Daoy (cell line): ENCODE results near the gene CARS2. TPM values are rescaled to one million over a fixed set of nuclear protein-coding genes. Genes with fewer than 3 reads are reported as not detected.
A peak's percentile ranks its signal among the peaks of the same experiment; 100 is the strongest.

Source experiments
- DNase-seq: peaks from one replicate; pipeline ENCODE4 v3.0.0-alpha.2; 2015; ENCODE audit warnings: low read depth
- total RNA-seq: library from RNA; depleted of rRNA; stranded (reverse); fragments of >200 nt; shearing (Covaris generic); gene quantifications from 2 replicates; pipeline ENCODE4 v1.2.3, GENCODE V29; 2014

Gene CARS2
- total RNA-seq, 1 experiment from 2014 or later, result 29.1 TPM

DNA sequence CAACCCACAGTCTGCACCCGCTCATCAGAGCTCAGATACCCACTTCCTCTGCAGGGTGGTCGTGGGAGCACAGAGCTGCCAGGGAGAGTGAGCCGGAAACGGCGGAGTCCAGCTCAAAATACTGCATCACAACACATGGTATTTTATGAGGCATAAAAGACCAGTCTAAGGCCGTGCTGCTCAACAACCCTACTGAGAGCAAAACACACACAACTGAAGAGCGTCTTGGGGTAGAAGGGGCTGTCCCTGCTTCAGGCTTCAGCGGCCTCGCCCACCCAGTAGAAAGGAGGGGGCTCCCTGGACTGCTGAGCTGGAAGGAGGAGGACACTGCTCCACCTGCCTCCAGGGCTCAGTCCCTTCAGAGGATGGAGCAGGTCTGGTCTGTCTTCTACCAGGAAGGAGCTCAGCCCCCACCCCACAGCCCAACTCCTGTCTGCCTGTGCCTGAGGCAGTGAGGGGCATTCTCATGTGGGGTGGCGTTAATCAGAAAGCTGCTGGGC, 53.6 kb downstream of the CARS2 start:
- no peak for DNase-seq

DNA sequence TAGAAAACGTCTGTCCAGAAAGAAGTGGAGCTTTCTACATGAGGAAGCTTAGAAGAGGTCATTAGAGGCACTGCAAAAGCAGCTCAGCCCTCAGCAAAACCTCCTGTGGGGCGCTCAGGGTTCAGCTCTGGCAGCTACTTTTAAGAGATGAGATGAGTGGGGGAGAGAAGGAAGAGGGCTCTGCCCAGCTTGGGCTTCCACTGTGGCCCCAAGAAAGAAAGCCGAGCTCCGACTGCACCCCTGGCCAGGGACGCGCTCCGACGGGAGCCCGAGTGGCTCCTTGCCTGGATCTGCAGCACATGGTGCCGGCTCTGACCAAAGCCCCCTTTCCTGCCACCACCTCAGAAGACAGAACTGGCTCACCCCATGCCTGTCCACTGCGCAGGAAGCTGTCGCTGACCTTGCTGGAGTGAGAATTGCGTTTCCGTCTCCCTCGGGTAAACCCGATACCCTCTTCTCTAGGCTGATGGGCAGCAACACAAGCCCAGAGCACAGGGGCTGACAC, 54.1 kb downstream of the CARS2 start:
- no peak for DNase-seq

DNA sequence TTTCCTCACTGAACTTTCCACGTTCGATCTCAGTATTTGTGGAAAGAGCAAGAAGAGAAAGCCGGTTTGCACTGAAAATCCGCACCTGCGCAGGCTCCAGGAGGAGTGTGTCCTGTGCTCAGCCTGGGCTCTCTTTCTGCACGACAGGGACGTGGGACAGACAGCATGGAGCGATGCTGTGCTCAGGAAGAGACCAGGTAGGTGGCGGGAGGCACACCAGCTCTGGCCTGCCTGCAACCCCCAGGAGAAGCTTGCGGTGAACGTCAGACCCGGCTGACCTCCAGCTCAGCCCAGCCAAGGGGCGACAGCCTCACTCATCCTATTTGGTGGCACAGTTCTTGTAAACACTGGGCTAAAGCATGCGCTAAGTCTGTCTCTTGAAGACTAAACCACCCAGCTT, 54.6 kb downstream of the CARS2 start:
- DNase-seq, result no peak

DNA sequence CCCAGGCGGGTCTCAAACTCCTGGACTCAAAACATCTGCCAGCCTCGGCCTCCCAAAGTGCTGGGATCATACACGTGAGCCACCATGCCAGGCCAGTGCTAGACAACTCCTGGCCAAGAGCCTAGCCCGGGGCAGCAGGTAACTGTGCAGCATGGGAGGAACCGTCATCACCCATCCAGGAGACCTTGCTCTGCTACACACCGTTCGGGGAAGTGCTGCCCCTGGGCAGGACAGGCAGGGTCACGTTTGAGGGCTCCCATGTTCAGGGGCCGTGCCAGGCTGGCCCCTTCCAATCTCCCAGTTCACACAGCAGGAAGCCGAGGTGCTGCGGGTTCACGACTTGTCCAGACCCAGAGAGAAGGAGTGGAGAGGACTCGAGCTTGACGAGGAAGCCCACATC, 55.5 kb downstream of the CARS2 start:
- no peak for DNase-seq

DNA sequence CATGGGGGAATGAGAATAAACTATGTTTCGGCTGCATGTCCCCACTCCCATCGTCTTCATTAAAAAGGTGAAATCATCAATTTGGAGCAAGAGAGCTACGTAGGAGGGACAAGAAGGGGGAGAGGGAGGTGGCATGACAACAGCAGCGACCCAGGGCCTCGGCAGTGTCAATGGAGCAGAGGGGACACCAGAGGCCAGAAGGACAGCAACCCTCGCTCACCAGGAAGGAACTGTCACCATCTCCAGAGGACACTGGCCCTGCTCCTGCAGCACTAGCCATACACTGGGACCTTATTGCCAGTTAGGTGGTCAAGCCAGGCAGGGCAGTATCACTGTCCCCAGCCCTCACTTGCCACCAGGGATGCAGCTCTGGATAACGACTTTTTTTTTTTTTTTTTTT, 56.4 kb downstream of the CARS2 start:
- DNase-seq, result no peak

DNA sequence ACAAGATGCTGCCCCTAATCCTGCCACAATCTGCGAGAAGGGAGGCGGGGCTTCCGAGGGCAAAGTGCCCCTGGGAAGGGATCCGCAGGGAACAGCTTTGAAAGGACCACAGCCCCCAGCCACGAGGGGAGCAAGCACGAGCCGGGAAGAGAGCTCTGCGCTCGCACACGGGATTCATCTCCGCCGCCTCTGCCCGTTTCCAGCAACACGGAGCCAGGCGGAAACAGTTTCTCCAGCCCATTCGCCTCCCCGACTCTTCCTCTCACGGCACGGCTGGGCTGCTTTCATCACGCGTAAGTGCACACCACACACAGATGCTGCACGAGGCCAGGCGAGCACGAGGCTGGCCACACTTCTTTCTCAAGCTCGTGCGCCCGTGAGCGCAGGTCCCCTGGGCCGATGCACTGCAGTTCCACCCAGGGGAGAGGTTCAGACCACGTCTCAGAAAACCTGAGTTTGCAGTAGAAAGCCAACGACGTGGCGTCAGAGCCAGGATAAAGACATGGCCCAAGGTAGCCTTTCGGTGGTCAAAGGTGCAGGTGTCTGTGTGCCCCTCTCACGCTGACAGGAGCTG, 57.0 kb downstream of the CARS2 start:
- DNase-seq, result no peak

DNA sequence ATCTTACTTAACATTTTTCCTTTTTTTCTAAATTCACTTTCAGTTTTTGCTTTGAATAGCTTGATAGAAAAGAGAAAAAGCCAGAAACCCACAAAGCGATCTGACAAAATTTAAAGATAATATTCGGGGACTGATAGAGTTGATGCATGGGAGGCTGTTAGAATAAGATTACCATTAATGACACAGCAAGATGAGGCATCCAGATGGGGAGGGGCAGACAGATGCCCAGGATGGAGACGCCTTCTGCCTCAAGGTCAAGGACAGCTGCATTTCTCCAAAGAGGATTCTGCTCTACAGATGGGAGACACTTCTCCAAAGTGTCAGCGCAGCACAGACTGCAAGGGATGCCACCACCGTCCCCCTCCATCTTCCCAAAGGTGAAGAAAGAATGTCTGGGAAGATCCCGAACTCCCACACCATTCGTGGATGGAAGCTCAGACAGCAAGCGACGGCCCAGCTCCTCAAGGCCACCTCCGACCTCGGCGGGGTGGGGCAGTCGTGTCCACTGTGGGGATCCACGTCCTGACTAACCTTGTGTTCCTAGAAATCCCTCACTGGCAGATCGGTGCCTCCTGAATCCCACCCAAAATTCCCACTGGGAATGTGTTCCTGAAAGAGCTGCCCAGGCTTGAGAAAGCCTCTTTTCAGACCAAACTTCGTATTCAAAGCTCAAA, 57.6 kb downstream of the CARS2 start:
- no peak for DNase-seq

DNA sequence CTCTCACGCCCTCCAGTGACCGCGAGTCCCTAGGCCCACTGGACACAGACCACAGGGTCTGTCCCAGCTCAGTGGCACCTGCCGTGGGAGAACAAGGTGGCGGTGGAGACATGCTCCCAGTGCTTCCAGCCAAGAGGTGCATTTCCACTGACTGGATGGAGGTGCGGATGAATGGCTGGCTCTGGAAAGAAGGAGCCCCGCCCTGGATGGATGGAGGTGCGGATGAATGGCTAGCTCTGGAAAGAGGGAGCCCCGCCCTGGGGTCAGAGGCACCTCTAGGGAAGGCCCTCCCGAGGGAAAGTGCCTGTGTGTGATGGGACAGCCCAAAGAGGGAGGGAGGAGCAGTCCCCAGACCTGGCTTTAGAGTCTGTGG, 58.6 kb downstream of the CARS2 start:
- no peak for DNase-seq

DNA sequence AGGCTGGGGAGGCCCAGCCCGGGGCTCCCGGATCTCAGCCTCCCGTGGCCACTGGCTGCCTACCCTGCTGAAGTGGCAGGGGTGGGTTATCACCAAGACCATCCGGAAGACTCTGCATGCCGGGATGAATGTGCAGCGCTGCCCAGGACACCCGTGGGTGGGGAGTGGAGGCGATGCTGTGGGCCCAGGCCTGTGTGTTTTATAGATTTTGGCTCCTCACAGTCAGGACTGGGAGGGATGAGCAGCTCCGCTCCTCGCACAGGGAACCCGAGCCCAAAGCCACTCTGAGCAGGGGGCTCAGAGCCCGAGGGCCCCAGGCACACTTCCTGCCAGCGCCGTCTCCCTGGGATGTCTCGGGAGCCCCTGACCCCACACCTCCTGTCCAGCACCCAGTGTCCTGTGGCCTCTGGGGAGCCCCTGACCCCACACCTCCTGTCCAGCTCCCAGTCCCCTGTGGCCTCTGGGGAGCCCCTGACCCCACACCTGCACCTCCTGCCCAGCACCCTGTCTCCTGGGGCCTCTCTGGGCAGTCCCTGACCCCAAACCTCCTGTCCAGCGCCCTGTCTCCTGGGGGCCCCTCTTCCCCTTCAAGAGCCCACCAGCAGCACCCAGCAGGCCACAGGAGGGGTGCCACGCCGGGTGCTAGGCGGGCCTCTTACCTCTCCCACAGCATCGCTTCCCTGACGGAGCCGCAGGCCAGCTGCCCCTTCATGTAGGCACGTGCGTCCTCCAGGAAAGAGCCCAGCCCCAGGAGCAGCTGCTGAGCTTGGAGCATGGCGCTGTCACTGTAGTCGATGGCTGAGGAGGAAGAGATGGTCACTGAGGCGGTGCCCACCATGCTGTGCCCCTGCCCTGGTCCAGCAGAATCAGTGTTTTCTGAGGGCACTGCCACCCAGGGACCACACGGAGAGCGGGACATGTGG, 59.2 kb downstream of the CARS2 start:
- no peak for DNase-seq

DNA sequence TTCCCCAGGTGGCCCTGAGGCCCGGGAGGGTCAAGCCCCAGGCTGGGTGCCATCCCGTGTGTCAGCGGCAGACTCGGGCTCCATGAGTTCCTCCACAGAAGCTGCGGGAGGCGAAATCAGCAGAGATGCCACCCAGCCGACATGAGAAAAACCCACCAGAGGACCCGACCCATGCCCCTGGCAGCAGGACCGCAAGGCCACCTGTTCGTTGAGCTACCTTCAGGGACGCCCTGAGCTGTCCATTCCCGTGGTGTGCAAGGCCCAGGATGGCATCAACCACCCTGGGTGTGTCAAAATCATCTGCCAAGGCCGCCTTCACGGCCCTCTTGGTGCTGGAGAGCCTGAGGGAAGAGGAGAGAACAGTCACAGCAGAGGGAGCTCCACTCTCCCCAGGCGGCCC, 60.2 kb downstream of the CARS2 start:
- no peak for DNase-seq

DNA sequence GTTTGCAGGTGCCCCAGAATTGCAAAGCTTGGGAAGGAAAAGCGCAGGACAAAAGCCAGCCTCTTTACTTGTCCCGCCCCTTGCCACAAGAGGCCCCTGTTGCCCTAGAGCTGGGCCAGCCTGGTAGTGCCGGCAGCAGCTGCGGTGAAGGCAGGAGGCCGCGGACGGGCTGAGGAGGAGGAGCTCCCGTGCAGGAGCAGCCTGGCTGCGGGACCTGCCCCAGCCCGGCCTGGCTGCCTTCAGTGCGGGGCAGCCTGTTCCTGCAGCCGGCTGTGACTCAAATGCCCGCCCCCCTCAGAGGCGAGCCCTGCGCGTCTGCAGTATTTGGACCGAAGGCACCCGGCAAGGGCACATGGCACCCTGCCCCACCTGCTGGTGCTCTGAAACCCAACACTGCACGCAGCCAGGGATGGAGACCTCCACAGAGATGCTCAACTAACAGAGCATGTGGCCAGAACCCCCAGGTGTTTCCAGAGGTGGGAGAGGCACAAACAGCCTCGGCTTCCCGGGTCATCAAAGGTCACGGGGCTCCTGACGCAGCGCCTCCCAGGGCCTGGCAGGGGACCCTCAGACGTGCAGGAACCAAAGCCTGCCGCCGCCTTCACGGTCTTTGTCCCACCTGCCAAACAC, 60.9 kb downstream of the CARS2 start:
- DNase-seq, result peak; percentile 56

DNA sequence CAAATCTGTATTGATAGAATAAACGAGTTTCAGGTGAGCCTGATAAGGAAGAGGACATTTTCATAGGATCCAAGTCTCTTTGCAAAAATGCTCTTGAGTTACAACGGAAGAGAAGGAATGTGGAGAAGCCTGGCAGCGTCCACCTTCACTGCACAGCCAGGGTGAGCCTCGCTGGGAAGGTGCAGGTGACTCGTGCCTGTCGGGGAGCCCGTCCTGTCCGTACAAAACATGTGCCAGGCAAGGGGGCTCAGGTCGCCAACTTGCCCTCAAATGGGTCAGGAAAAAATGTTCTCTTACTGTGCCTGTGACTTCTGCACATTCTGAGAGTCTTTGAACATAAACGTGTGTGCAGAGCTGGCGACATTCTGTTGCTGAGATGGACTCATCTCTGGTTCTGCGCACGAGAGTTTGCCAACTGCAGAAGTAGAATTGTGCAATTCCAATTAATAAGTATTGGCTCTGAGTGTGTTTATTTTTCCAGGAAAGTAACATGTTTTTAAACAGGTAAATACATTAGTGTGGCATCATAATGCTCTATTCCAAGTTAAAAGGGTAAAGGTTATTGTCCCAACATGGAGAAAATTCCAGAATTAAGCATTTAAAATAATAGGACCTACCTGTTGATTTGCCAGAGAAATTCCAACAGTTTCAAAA, 62.0 kb downstream of the CARS2 start:
- DNase-seq, result no peak

DNA sequence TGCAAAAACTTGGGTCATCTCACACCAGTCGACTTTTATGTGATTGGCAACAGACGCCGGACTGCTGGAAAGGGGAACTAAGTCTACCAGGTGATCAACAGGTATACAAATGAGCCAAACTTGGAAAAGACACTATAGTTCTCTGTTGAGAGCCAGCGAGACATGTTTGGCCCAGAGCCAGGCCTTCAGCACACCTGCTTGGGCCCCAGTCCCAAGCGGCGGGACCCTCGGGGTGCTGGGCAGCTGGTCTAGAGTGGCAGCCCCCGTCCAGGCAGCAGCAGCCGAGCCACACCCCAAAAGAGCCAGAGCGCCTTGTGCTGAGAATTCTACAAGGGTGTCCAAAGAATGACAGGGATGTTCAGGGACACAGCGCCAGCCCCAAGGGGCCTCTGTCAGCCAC, 62.6 kb downstream of the CARS2 start:
- DNase-seq, result no peak

DNA sequence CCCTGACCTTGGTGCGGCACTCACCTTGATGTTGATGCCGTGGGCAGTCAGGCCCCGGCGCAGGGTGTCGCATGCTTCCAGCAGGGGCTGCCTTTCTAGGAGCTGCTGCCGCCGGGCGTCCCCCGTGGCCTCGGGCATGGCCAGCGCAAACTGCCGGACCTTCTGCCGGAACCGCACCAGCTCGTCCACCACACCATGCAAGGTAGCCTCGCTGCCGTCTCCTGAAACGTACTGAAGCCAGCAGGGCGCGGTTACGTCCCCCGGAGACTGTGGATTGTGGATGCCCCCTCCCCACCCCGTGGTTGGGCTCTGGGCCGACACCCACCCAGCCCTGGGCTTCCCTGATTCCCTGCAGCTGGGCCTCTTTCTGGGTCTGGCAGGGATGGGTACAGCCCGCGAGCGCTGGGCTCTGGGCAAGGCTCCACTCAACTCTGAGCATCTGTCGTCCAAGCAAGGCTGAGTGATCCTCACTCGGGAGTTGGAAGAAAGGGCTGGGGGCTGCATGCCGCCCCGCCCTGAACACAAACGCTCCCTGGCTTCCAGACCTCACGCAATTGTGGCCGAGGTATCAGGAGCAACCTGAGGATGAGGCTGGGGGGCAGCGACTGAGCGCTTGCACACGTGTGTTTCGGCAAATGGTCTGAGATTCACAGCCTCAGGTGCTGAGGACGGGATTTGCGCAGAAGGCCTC, 63.5 kb downstream of the CARS2 start:
- DNase-seq, result no peak

DNA sequence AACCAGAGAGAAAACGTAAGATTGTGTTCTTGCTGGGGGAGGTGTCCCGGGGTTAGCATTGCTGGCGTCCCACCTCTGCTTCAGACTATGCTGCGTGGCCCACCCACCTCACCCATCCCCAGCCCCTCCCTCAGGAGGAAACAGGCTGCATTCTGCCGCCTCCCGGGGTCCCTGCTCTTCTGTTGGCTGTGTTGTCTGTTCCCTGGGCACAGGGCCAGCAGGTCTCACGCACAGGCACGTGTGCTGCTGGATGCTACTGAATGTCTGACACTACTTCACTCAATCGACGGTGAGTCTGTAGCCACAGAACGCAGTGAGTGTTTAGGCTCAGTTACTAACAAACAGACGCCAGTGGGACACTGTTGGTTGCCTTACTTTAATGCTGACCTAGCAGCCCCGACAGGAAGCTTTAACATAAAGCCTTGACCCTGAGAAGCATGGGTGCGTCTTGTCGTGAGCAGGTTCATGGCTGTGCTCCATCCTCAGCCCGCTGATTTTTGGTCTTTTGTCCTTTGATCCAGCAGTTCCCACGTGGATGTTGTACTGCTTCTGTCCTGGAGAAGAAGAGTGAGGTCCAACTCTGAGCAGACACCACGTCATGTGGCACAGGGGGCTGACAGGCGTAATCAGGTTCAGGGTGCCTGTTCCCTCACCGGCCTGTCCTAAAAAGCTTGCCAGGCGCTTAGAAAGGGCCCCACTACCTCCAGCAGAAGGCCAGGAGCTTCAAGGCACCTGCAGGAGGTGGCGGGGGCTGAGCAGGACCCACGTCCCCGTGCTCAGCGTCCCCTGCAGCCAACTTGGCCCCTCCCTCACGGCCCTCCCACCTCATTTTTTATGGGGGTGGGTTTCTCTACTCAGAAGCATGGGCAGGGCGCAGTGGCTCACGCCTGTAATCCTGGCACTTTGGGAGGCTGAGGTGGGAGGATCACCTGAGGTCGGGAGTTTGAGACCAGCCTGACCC, 64.6 kb downstream of the CARS2 start:
- no peak for DNase-seq

DNA sequence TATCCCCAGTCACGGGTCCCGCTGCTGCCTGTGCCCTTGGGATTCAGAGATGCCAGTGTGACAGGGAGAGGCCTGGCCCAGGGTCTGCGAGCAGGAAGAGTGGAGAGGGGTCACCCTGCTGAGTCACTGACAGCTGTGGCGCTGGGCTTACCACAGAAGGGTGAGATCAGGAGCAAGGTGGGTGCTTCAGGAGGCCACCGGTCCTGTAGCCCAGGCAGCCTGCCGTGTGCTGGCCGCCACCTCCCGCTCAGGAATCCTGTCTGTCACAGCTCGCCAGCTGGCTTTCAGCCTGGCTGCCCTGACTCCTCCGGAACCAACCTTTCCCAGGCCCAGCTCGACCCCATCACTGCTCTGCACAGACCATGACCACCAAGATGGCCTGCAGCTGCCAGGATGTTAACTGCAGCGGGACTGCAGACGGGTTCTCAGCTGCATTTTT, 65.3 kb downstream of the CARS2 start:
- no peak for DNase-seq

DNA sequence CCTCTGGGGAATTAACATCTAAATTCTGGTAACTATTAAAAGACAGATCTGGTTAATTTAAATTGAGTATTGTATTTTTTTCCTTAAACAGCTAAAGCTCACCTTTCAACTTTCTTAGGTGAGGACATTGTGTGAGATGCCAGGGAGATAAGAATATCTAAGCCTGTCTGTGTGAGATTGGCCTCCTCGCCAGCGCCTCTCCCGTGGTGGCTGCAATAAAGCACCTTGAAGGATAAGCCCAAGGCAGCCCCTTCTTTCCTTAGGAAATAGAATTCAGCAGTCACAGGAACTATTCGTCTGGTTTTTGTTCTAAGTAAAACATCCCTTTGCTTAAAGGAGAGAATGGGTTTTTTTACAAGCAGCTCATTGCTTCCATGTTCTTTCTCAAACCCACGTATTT, 66.0 kb downstream of the CARS2 start:
- no peak for DNase-seq

DNA sequence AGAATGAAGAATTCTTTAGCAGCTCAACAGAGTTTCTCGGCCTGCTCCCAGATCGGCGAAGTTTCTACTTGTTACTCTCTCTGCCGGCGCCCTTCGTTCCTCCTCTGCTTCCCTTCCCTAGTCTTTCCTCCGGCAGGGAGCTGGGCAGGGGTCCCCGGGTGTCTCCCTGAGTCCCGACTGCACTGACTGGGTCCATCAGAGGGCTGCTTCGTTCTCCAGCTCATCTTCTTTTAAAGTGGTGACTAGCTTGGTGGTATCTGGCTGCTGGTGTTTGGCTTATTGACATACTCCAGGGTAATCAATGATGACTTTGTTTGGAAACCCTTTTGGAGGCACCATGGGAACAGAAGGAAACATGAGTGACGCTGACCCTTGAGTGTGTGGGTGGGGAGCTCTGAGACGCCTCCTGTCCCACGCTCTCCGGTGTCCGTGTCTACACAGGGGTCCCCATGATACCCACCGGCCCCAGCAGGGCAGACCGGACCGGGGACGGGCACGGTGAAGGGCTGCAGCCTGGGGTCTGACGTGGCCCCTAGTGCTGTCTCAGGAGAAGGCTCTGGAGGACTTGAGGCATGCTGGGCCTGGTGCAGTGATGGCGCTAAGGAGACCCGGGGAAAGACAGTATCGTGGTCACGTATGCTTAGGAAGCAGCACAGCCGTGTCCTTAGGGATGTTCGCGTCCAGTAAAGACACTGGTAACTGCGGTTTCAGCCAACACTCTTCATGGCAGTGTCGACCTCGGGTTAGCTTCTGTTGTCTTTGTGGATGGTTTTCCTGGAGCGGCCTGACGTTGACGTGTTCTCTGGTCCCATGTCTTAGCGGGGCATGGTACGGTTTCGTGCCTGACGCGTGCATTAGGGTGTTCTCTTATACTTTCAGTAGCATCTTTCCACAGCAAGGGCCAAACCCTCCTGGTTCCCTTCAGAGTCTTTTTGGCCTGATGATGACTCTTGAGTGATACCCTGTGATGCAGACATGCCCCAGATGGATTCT, 66.8 kb downstream of the CARS2 start:
- no peak for DNase-seq
